ENCODE results near the gene MLANA. TPM values are rescaled to one million over a fixed set of nuclear protein-coding genes. Genes with fewer than 3 reads are reported as not detected.

The MLANA gene
- total RNA-seq, 1 donor from 2014 or later, result not detected

- H3K27me3 ChIP-seq, result no peaks in the 10 kb centered on the region
- no peaks in the 10 kb centered on the region for H4K20me1 ChIP-seq (ENCODE audit: low read depth)
- no peaks in the 10 kb centered on the region for H3K9me3 ChIP-seq (ENCODE audit: low read depth)
- DNase-seq (ENCODE audit: low spot score), result no peak
- H3K4me2 ChIP-seq, result no peak overlapping the region
- no peak overlapping the region for H3K27ac Mint-ChIP-seq
- H3K4me1 ChIP-seq, result no peaks in the 10 kb centered on the region
- H3K9ac ChIP-seq, result no peak overlapping the region
- TF ChIP-seq EZH2 (IDR thresholded peaks at IDR 0.05) (no peak), CTCF (IDR thresholded peaks at IDR 0.05) (no peak), EZH2phosphoT487 (IDR thresholded peaks at IDR 0.05) (no peak)
- no peak overlapping the region for H3K27ac ChIP-seq
- H3K4me1 Mint-ChIP-seq, result no peaks in the 10 kb centered on the region
- H3K36me3 Mint-ChIP-seq, result peaks cover 3% of the 10 kb centered on the region
- no peaks in the 10 kb centered on the region for H3F3A ChIP-seq (ENCODE audit: low read depth)
- no peak overlapping the region for H2AFZ ChIP-seq (replicated peaks)
- no peak overlapping the region for H3K4me3 Mint-ChIP-seq
- no peaks in the 10 kb centered on the region for H3K36me3 ChIP-seq
- H3K79me2 ChIP-seq (ENCODE audit: low read depth), result no peaks in the 10 kb centered on the region
- H3K9me3 Mint-ChIP-seq, result no peaks in the 10 kb centered on the region
- peaks cover 4% of the 10 kb centered on the region for H3K27me3 Mint-ChIP-seq (ENCODE audit: insufficient read depth, low read depth)
- no peak overlapping the region for H3K4me3 ChIP-seq
These were observed 11.7 kb downstream of the MLANA start for GRCh38 chr9:5902377-5902776.

GRCh38 chr9:5908918-5909317, 18.2 kb downstream of the MLANA start:
- H3K36me3 Mint-ChIP-seq, result no peaks in the 10 kb centered on the region
- H3F3A ChIP-seq (ENCODE audit: low read depth), result no peaks in the 10 kb centered on the region
- no peak overlapping the region for H3K4me2 ChIP-seq
- H3K36me3 ChIP-seq, result no peaks in the 10 kb centered on the region
- H3K4me1 ChIP-seq, result no peaks in the 10 kb centered on the region
- no peaks in the 10 kb centered on the region for H3K27me3 ChIP-seq
- no peak overlapping the region for H2AFZ ChIP-seq (replicated peaks)
- H4K20me1 ChIP-seq (ENCODE audit: low read depth), result no peaks in the 10 kb centered on the region
- H3K27ac Mint-ChIP-seq, result no peak overlapping the region
- TF ChIP-seq EZH2phosphoT487 (IDR thresholded peaks at IDR 0.05) (no peak), EZH2 (IDR thresholded peaks at IDR 0.05) (no peak), CTCF (IDR thresholded peaks at IDR 0.05) (no peak)
- no peaks in the 10 kb centered on the region for H3K27me3 Mint-ChIP-seq (ENCODE audit: insufficient read depth, low read depth)
- H3K9ac ChIP-seq, result no peak overlapping the region
- H3K9me3 ChIP-seq (ENCODE audit: low read depth), result no peaks in the 10 kb centered on the region
- H3K4me3 ChIP-seq, result no peak overlapping the region
- H3K9me3 Mint-ChIP-seq, result no peaks in the 10 kb centered on the region
- no peak for DNase-seq (ENCODE audit: low spot score)
- H3K79me2 ChIP-seq (ENCODE audit: low read depth), result no peaks in the 10 kb centered on the region
- no peaks in the 10 kb centered on the region for H3K4me1 Mint-ChIP-seq
- H3K27ac ChIP-seq, result no peak overlapping the region
- H3K4me3 Mint-ChIP-seq, result no peak overlapping the region

- Histone ChIP-seq H2AFZ (replicated peaks) (no peak overlapping the region), H3K9ac (no peak overlapping the region), H3K9me3 (ENCODE audit: low read depth) (no peaks in the 10 kb centered on the region), H3F3A (ENCODE audit: low read depth) (no peaks in the 10 kb centered on the region), H3K27me3 (no peaks in the 10 kb centered on the region), H3K4me3 (no peak overlapping the region), H3K4me2 (no peak overlapping the region), H3K4me1 (no peaks in the 10 kb centered on the region), H3K27ac (no peak overlapping the region), H3K79me2 (ENCODE audit: low read depth) (no peaks in the 10 kb centered on the region), H4K20me1 (ENCODE audit: low read depth) (no peaks in the 10 kb centered on the region), H3K36me3 (no peaks in the 10 kb centered on the region)
- Mint-ChIP-seq H3K27me3 (ENCODE audit: insufficient read depth, low read depth) (no peaks in the 10 kb centered on the region), H3K4me1 (no peaks in the 10 kb centered on the region), H3K27ac (no peak overlapping the region), H3K36me3 (no peaks in the 10 kb centered on the region), H3K4me3 (no peak overlapping the region), H3K9me3 (no peaks in the 10 kb centered on the region)
- no peak for TF ChIP-seq EZH2phosphoT487 (IDR thresholded peaks at IDR 0.05)
- no peak for TF ChIP-seq EZH2 (IDR thresholded peaks at IDR 0.05)
- no peak for TF ChIP-seq CTCF (IDR thresholded peaks at IDR 0.05)
- DNase-seq (ENCODE audit: low spot score), result no peak
These were observed 19.3 kb downstream of the MLANA start for GRCh38 chr9:5909976-5910375.

All from neural progenitor cell (in vitro differentiated cells).